ENCODE results near the gene APC.
"Not testable (repeated sequence)": the region's sequence is repeated elsewhere in the genome, so short reads cannot be mapped to it uniquely, and the experiment has no call there.

APC gene

GRCh38 chr5:112848116-112848811 is 110.6 kb downstream of the APC start:
- FAIRE-seq: peak; percentile 98

GRCh38 chr5:112849912-112850311 is 112.2 kb downstream of the APC start:
- FAIRE-seq: no peak

More at GRCh38 chr5:112848116-112848811, 110.6 kb downstream of the APC start:
- DNase-seq (ENCODE audit: insufficient read length, low spot score): peak; percentile 12

GRCh38 chr5:112854651-112855050 is 117.0 kb downstream of the APC start:
- DNase-seq (ENCODE audit: insufficient read length, low spot score): no peak
- no peak for FAIRE-seq

More at GRCh38 chr5:112849912-112850311, 112.2 kb downstream of the APC start:
- no peak for DNase-seq (ENCODE audit: insufficient read length, low spot score)

GRCh38 chr5:112857866-112858265 is 120.2 kb downstream of the APC start:
- DNase-seq (ENCODE audit: insufficient read length, low spot score) (no peak), FAIRE-seq (no peak)

GRCh38 chr5:112860571-112860928 is 122.9 kb downstream of the APC start:
- DNase-seq (ENCODE audit: insufficient read length, low spot score); FAIRE-seq: not testable (repeated sequence)

GRCh38 chr5:112860929-112861637 is 123.4 kb downstream of the APC start, which contains the start of gene SRP19:
Gene SRP19, plus strand, starts transcription at chr5:112861287. Its CDS starts 90 bp downstream, at chr5:112861377.
- peak; percentile 86 for DNase-seq (ENCODE audit: insufficient read length, low spot score)
- FAIRE-seq: peak; percentile 99

GRCh38 chr5:112861638-112861985 is 123.9 kb downstream of the APC start:
- FAIRE-seq: peak; percentile 59
- DNase-seq (ENCODE audit: insufficient read length, low spot score): no peak

GRCh38 chr5:112862085-112862484 is 124.4 kb downstream of the APC start:
- DNase-seq (ENCODE audit: insufficient read length, low spot score) (no peak), FAIRE-seq (no peak)

GRCh38 chr5:112863549-112863948 is 125.9 kb downstream of the APC start:
- no peak for DNase-seq (ENCODE audit: insufficient read length, low spot score)
- no peak for FAIRE-seq

- FAIRE-seq: no peak
- no peak for DNase-seq (ENCODE audit: insufficient read length, low spot score)
Measured at GRCh38 chr5:112865128-112865527, 127.4 kb downstream of the APC start.

- DNase-seq (ENCODE audit: insufficient read length, low spot score) (no peak), FAIRE-seq (no peak)
Measured at GRCh38 chr5:112866739-112867138, 129.1 kb downstream of the APC start.

GRCh38 chr5:112867411-112867810 is 129.7 kb downstream of the APC start:
- FAIRE-seq (no peak), DNase-seq (ENCODE audit: insufficient read length, low spot score) (no peak)

- FAIRE-seq (no peak), DNase-seq (ENCODE audit: insufficient read length, low spot score) (no peak)
Measured at GRCh38 chr5:112869948-112870347, 132.3 kb downstream of the APC start.

- DNase-seq (ENCODE audit: insufficient read length, low spot score) (no peak), FAIRE-seq (no peak)
Measured at GRCh38 chr5:112870966-112871365, 133.3 kb downstream of the APC start.

GRCh38 chr5:112876362-112876761 is 138.7 kb downstream of the APC start:
- FAIRE-seq: no peak

GRCh38 chr5:112878101-112878500 is 140.4 kb downstream of the APC start:
- no peak for DNase-seq (ENCODE audit: insufficient read length, low spot score)
- no peak for FAIRE-seq

More at GRCh38 chr5:112876362-112876761, 138.7 kb downstream of the APC start:
- no peak for DNase-seq (ENCODE audit: insufficient read length, low spot score)

- FAIRE-seq (peak; percentile 8), DNase-seq (ENCODE audit: insufficient read length, low spot score) (no peak)
Measured at GRCh38 chr5:112878760-112879159, 141.1 kb downstream of the APC start.

- DNase-seq (ENCODE audit: insufficient read length, low spot score): no peak
- no peak for FAIRE-seq
Measured at GRCh38 chr5:112880219-112880964, 142.7 kb downstream of the APC start.

GRCh38 chr5:112883192-112883591 is 145.5 kb downstream of the APC start:
- DNase-seq (ENCODE audit: insufficient read length, low spot score) (no peak), FAIRE-seq (no peak)

- FAIRE-seq: no peak
- no peak for DNase-seq (ENCODE audit: insufficient read length, low spot score)
Measured at GRCh38 chr5:112885001-112885400, 147.3 kb downstream of the APC start.

GRCh38 chr5:112886975-112887374 is 149.3 kb downstream of the APC start:
- DNase-seq (ENCODE audit: insufficient read length, low spot score) (no peak), FAIRE-seq (no peak)
